ENCODE results near the gene SGCA. TPM values are rescaled to one million over a fixed set of nuclear protein-coding genes. Genes with fewer than 3 reads are reported as not detected.

SGCA gene
- total RNA-seq, 1 donor from 2014 or later: not detected

DNA sequence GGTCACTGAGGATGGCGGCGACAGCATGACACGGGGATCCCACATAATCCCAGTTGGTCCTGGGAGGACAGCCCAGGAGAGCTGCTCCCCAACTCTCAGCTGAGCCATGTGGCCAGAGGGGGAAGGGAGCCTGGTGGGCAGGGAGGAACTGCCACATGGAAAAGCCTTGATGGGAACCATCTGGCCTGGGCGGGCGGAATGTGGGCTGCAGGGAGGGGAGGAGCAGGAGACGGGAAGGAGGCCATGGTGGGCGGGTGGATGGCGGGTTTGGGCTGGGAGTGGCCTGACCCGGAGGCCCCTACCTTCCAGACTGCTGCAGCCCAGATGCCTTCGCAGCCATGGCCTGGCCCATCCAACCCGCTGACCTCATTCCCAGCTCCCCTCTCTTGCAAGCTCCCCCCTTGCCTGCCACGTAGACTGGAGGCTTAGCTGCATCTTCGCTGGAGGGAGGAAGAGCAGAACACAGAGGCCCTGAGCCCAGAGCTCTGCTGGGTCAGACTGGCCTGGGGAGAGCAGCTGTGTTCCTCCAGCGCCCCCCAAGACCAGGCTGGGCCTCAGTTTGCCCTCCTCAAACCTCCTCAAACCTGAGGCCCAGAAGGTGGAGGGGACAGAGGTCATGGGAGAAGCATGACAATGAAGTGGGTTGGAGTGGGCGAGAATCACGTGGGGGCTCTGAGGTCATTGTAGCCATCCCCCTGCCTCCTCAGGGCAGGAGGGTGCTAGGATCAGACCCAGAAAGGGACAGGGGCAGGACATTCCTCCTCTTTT lies 43.9 kb downstream of the SGCA start:
- no peak for DNase-seq

DNA sequence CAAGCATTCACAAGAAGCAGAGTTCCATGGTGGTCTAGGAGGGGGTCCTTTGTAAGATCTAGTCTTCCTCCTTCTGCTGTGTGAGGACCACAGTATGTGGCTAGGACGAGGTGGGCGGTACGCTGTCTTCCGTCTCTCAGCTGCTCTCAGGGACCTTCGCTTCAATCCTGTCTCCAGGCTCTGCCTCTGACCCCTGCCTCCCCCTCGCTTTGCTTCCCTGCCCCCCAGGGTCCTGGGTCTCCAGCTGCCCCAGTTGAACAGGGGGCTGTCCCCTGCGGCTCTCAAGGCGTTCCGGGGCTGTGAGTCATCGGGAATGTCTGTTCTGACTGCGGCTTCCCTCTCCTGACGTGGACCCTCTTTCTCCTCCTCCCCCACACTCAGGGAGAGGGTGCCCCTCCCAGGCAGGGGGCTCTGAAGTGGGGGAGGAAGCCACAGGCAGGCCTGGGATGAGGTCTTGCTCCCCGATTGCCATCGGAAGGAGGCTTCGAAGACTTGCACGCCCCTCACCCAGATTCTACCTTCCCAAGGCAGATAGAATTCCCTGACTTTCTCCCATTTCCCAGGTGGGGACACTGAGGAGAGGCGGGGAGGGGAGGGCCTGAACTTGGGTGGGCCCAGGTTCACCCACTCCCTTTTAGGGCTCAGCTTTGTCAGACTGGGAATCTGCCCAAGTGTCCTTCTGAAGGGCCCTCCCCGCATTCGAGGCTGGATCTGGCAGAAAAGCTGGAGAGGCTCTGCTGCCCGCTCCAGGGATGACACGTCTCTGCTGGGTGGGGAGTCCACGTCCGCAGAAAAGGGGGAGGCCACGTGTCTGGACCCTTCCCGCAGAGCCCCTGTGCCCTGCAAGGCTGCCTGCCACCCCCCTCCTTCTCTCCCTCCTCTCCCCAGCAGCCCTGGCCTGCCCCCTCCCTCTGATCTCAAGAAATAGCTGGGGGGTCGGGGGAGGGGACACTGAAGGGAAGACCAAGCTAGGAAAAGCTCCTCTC lies 44.7 kb downstream of the SGCA start:
- no peak for DNase-seq

DNA sequence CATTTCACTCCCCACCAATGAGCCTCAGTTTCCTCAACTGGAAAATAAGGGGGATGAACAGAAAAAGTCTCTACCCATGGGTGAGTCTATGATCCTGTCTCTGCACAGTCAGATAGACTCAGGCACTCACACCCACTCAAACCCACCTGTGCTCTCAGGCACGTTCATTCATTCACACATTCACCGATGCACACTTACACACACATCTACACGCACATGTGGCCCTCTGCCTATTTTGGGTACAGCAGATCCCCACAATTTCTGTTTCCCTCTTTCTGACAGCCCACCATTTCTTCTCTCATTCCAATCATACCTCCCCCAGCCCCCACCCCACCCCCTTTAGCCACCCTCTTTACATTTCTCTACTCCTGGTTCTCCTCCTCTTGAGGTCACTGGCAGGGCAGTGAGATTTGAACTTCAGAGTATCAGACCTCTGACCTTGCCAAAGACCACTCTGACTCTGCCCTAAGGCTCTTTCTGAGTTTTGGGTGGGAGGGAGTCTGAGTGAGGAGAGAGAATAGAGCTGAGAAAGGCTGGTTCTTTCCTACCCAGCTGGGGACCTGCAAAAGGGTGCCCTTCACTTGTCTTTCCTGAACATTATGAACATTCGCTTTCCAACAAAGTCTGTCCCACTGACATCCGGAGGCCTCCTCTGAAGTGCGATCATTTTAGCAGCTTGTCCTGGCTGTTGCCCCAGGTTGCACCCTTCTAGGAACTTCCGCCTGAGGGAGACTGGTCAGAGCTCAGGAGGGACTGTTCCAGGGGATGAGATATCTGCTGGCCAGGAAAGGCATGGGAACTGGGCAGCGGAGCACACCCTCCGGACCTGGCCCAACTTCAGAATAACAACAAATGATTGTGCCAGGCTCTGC lies 45.7 kb downstream of the SGCA start:
- no peak for DNase-seq

DNA sequence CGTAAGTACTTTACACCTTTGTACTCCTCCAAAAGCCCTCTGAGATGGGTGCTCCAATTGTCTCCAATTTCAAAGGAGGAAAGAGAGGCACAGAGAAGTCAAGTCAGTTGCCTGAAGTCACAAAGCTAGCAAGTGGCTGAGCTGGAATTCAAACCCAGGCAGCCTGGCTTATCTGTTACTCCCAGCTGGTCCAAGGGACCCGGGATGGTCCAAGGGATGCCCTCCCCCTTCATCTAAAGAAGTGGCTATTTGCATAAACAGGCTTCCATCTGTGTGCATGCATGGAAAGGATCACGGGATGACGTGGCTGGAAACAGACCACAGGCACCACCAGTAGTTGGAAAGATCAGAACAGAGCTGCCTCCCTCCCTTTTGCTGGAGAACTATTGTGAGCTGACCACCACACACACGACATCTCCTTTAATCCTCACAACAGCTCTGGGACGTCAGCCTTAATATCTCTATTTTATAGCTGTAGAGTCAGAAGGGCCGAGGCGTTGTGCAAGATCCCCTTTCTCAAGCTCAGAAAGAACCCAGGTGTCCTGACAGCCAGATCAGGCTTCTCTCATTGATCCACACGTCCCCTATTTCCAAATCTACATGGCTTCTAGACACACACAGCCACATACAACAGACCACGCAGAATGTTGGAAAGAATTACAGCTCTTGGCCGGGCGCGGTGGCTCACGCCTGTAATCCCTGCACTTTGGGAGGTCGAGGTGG lies 46.5 kb downstream of the SGCA start:
- DNase-seq: no peak

DNA sequence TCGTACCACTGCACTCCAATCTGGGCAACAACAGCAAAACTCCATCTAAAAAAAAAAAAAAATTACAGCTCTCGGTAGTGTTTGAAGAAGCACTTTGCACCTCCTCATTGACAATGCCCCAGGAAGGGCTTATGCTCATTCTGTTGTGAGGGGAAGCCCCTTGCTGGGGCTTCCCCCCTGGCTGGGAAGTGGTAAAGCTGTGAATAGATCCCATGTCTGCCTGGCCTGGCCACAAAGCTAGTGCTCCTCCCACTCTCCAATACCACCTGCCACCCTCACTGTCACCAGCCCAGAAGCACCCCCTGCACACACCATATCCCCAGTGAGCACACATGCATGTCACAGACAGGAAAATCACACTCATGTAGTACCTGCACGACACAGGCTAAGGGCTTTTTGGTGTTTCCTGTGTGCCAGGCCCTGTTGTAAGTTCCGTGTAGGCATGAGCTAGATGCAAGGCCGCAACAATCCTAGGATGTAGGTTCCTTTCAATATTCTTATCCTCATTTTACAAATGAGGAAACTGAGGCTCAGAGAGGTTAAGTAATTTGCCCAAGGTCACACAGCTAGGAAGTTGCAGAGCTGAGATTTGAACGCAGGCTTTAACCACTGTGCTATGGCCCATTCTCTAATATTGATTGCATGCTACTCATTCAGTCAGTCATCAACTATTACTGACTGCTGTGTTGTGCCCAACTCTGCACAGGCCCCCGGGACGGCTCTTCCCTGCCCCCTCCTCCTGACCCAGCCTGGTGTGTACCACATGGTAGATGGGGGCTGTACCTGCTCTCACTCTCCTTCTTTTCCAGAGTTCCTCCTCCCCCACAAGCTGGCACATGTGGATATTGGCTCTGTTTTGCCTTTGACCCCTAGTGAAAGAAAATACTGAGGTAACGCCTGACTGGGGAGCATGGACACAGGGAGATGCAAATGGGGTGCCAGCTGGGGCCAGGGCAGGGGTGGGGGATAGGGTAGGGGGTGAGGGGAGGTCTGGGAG lies 47.5 kb downstream of the SGCA start:
- DNase-seq: no peak

DNA sequence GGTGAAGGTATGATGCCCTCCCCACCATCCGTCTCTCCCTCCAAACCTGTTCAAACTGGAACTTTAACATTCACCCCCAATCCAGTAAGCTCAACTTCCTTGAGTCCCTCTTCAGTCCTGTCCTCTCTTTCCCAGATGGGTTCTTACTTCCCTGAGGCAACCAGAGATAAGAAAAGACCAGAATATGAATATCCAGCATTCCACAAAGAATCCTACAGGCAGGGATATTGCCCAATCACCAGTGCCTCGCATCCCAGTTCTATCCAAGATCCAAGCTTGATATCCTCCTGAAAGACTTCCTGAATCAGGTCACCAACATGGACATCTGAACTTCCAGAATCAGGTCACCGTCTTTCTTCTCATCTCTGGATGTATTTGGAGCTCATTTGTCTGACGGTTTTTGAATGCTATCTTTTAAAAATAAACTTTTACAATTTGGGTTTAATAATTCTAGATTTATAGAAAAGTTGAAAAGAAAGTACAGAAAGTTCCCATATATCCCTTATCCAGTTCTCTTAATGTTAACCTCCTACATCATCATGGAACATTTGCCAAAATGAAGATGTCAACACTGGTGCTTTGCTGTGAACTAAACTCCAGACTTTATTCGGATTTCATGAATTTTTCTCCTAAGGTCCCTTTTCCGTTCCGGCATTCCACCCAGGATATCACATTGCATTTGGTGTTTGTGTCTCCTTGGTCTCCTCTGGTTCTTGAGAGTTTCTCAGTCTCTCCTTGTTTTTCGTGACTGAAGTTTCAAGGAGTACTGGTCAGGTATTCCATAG lies 49.4 kb downstream of the SGCA start:
- no peak for DNase-seq

DNA sequence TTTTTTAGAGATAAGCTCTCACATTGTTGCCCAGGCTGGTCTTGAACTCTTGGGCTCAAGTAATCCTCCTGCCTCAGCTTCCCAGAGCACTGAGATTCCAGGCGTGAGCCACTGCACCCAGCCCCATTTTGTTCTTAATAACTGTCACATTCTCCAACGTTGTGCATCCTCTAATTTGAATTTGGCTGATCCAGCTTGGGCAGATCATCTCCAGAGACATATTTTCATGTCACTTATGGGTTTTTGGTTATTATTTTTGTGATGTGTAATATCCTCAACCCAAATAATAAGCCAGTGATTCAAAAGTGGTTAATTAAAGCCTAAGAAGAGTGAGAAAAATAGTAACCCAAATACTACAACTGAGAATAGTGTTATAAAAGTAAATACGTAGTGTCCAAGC lies 51.8 kb downstream of the SGCA start:
- no peak for DNase-seq

DNA sequence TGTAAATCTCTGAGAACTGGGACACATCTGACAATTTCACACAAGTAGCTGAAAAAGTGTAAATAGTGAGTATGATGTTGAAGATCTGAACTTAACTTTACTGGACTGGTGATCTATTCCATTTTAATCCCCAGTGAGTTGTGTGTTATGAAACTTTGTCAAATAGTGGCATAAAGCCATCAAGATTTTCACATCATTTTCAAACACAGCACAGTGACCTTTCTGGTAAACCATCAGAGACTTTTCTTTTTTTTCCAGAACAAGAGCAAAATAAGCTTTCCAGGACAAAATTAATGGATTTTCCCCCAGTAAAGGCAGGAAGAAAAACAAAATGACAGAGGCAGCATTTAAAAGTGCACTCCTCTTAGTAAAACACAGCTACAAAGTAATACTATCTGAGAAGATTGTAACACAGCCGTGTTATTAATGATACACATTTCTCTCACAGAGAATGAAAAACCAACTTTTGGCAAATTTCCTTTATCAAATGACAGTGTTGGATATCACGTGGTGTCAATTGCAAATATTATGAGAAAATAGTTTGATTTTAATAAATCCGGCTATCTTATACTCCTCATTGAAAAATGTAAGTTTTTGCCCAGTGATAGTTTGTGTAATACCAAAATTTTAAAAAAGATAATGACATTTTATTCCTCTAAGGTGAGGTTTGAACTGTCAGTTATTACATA lies 52.4 kb downstream of the SGCA start:
- no peak for DNase-seq

DNA sequence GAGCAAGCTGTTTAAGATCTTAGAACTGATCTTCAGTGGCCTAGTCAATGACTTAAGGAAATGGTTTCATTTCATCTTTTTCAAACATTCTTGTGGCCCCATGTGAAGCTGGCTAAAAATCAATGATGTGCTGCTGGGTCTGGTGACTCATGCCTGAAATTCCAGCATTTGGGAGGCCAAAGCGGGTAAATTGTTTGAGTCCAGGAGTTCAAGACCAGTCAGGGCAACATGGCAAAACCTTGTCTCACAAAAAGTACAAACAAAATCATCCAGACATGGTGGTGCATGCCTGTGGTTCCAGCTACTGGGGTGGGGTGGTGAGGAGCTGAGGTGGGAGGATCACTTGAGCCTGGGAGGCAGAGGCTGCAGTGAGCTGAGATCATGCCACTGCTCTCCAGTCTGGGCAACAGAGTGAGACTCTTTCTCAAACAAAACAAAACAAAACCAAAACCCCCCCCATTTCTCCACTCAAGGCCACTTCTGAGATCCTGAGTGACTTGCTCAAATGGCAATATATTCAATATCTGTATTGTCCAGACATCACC lies 53.0 kb downstream of the SGCA start:
- DNase-seq: no peak

DNA sequence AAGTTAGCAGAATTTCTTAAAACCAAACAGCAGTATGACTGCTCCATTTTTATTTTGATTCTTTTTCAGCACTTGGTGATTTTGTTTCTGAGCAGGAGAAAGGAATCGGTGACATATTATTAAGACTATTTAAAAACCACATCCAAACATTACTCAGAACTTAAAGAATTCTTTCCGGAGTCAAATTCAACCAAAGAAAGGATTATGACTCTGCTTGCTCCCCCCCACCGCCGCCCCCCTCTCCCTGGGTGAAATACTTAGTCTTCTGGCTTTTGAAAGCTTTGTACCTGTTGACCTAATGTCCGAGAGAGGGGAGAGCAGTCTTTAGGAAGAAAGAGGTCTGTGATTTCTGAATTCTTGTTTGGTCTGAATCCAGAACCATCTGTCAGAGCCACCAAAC lies 53.5 kb downstream of the SGCA start:
- DNase-seq: no peak

DNA sequence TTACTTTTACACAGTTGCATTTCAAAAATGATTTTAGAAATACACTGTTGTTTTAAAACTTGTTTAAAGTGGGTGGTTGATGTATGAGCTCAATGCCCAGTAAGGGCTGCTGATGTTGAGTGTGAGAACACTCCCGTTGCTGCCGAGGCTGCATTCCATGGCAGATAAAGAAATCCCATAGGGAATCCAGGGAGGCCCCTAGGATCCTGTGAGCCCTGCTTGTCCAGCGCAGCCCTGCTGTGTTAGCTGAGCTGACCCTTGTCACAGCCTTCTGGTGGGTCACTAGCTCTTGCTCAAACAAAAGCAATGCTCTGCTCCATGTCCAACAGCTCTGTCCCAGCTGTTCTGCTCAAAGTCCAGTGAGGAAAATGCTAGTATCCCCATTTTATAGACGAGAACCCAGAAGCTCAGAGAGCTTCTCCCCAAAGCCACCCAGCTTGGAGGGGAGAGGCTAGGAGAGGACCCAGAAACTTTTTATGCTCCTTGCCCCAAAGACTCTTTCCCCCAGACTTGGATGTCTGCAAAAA lies 54.2 kb downstream of the SGCA start:
- DNase-seq: no peak

DNA sequence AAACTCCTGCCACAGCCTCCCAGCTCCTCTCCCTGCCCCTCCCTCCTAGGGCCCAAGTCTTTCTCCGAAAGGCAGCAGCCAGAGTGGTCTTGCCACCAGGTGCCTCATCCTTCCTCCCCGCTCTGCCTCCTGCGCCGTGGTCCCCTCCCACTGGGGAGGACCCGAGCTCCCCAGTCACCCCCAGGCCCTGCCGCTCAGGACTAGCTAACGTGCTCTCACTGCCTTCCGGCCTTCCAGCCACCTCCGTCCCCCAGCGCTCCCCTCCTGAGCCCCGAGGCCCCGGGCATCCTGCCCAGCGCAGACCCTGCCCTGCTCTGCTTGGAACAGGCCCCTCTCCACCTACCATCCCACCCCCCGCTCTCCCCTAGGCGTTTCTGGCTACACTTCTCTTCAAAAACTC lies 55.0 kb downstream of the SGCA start:
- DNase-seq: no peak

DNA sequence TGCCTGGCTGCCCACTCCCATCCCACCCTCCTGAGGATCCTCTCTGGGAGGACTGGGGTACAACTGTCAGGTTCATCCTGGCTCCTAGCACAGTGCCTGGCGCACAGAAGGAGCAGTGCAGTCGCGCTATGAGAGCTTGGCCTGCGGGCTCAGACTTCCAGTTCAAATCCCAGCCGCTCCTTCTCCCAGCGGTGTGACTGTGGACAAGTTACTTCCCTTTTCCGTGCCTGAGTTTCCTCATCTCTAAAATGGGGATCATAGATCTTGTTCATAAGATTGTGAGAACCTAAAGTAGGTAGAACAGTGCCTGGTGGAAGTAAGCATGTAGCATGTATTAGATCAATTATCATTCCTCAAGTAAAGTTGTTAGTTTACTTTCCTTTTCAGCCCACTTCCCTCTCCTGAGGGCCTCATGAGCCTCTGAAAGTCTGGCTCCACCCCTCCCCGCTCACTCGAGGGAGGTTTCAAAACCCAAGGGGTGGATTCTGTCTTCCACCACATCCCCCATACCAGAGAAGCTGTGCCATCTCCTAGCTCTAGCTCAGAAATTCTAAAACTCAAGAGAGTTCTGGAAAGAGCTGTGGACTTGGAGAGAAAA lies 55.6 kb downstream of the SGCA start:
- DNase-seq: no peak

DNA sequence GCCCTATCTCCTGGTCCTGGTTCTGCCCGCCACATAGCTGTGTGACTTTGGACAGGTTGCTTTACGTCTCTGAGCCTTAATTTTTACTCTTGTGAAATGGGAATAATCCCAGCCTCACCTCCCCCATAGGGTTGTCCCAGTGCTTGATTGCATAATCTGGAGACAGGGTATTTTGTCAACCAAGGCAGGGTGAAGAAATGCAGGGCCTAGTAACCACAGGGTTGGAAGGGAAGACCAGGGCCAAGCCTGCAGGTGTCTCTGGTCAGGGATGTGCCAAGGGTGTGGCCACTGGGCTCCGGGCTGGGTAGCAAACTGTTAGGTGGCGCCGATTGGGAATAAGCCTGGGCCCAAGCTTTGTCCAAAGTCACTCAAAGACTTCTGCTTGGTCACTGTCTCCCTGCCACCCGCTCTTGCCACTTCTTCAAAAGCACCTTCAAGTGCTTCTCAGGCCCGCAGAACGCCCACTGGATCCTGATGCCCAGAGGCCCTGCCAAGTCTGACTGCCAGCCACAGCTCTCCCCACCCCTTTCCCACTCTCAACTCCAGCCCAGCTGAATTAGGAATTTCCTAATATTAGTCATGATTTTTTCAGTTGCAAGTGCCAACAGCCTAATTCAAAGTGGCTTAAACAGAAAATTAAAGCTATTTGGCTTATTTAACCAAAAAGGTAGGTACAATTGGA lies 56.2 kb downstream of the SGCA start:
- DNase-seq: no peak

DNA sequence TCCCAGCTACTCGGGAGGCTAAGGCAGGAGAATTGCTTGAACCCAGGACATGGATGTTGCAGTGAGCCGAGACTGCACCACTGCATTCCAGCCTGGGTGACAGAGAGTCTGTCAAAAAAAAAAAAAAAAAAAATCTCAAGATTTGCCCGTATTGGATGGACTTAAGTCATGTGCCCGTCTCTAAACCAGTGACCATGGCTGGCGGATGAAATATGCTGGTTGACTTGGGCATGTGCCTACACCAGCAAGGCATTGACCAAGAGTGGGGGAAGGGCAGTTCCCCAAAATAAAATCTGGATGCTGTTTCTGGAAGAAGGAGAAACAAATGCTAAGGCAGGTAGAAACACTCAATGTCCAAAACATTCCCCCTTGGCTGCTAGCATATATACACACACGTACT lies 57.1 kb downstream of the SGCA start:
- DNase-seq: no peak

Data from occipital lobe (tissue), 2 donors.